H1 (cell line): ENCODE measurements around the gene SHISAL1. TPM values are rescaled to one million over a fixed set of nuclear protein-coding genes. Genes with fewer than 3 reads are reported as not detected.

ENCODE experiments used
- FOSL1 ChIP-seq: IDR thresholded peaks from 2 replicates; pipeline ENCODE4 v1.6.1; 2011; ENCODE audit warnings: mild to moderate bottlenecking, low read depth, low read length, moderate library complexity; ENCODE audit not compliant: insufficient read depth
- GTF2F1 ChIP-seq: IDR thresholded peaks from 2 replicates; pipeline ENCODE4 v1.6.1; 2012; ENCODE audit warnings: low read depth, low read length, improper control_type of control experiment, borderline replicate concordance
- KDM4A ChIP-seq: IDR thresholded peaks from one replicate; pipeline ENCODE4 v1.7.1; 2012; ENCODE audit warnings: low read depth, mild to moderate bottlenecking, moderate library complexity, low read length, inconsistent platforms; ENCODE audit not compliant: severe bottlenecking
- NANOG ChIP-seq: IDR thresholded peaks from 2 replicates; pipeline ENCODE4 v1.6.1; 2011; ENCODE audit warnings: low read length, low read depth, mild to moderate bottlenecking, inconsistent platforms; ENCODE audit not compliant: insufficient read depth, poor library complexity, severe bottlenecking
- POU5F1 ChIP-seq: IDR thresholded peaks from 2 replicates; pipeline ENCODE4 v1.6.1; 2011; ENCODE audit warnings: low read depth, mild to moderate bottlenecking, low read length, moderate library complexity
- RAD21 ChIP-seq, 2 experiments: IDR thresholded peaks in 1 of 2; conservative IDR thresholded peaks in 1 of 2; 2 replicates each; pipeline ENCODE4 v1.6.1; 2011; ENCODE audit warnings: low read depth in 2 of 2, low read length in 2 of 2, improper control_type of control experiment in 1 of 2, inconsistent platforms in 1 of 2, mild to moderate bottlenecking in 1 of 2, moderate library complexity in 1 of 2
- RXRA ChIP-seq: IDR thresholded peaks from 2 replicates; pipeline ENCODE4 v1.6.1; 2011; ENCODE audit warnings: low read depth, mild to moderate bottlenecking, low read length, moderate library complexity; ENCODE audit not compliant: insufficient read depth
- SP4 ChIP-seq: IDR thresholded peaks from 2 replicates; pipeline ENCODE4 v1.6.1; 2012; ENCODE audit warnings: low read length, inconsistent platforms
- polyA plus RNA-seq, 7 experiments: library from polyadenylated mRNA; depleted of rRNA in 3 of 7; stranded (reverse) in 5 of 7; unstranded in 2 of 7; fragments of >200 nt in 5 of 7; fragments of 200-250 nt in 2 of 7; gene quantifications; 1 replicate in 5 of 7; 2 replicates in 1 of 7; 4 replicates in 1 of 7; pipeline versions ENCODE4 v1.2.1 to v1.2.3, GENCODE V29; 2011 to 2013; ENCODE audit warnings: missing spikeins in 2 of 7, mixed read lengths in 2 of 7
- total RNA-seq: library from RNA; stranded (reverse); fragmentation: NEBNext Ultra II Directional; extraction: Animal tissue kit (Norgen Biotek cat#: 25700); gene quantifications from 2 replicates; pipeline ENCODE4 v1.2.1, GENCODE V29; 2021
- TF ChIP-seq, protein P1 (sequence below): IDR thresholded peaks from 2 replicates; pipeline ENCODE4 v1.6.1; 2012; ENCODE audit warnings: inconsistent platforms

Gene SHISAL1
- total and polyA plus RNA-seq, 2 of the 8 experiments (the other 6 are each of a cell fraction or from before 2014, with no cell fraction given), result 3.7 to 5.8 TPM

DNA sequence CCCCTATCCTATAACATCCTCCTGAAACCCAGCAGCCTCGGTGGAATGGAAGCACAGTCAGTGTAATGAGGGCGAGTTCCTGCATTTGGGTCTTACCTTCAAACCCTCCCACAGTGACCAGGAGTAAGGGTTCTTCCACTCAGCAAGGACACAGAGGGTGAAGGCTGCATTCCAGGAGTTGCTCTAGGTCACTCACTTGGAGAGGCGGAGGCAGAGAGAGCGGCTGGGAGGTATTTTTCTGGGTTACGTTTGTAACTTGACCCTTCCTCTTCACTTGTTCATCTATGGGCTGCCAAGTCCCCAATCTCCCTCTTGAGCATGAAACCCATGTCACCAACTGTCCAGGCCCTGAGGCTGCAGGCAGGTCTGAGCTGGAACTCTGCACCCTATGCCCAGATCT, 36.8 kb upstream of the SHISAL1 start (continued):
- TF ChIP-seq KDM4A (no peak), FOSL1 (no peak), RXRA (no peak), POU5F1 (no peak), RAD21 (IDR thresholded peaks at IDR 0.05 in 1 of 2, conservative IDR thresholded peaks at IDR 0.05 in 1 of 2; ENCODE audit: low read depth in 2 of 2, low read length in 2 of 2) (no peak), GTF2F1 (no peak), NANOG (no peak), SP4 (no peak)
- TF ChIP-seq, protein P1, sequence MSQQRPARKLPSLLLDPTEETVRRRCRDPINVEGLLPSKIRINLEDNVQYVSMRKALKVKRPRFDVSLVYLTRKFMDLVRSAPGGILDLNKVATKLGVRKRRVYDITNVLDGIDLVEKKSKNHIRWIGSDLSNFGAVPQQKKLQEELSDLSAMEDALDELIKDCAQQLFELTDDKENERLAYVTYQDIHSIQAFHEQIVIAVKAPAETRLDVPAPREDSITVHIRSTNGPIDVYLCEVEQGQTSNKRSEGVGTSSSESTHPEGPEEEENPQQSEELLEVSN, result no peak
